GM10266 (cell line): ENCODE measurements around the gene IFNA8.

Experiments
- DNase-seq: peaks from one replicate; pipeline ENCODE4 v3.0.0; 2012; ENCODE audit errors: extremely low spot score
- TF ChIP-seq, protein P1 (sequence below): IDR thresholded peaks from 2 replicates; pipeline ENCODE4 v1.5.1; 2012; ENCODE audit warnings: mild to moderate bottlenecking, low read depth; ENCODE audit not compliant: control insufficient read depth, insufficient read depth; ENCODE audit errors: missing control alignments

The IFNA8 gene

DNA sequence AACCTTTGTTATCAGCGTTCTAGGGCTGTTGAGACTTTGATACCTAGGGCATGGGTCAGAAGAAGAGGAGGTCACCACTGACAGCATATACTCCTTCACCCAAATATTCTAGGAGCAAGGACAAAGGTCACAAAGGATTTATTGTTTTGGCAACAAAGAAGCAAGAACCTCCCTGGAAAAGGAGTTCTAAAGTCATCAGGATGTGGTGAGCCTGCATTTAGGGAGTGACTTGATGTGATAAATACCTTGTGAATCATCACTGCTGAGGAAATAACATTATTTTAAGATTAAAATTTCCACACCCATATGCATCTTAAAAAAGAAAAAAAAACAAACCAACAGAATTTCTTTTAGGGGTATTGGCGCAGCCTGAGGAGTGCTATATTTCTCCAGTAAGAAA, 45.2 kb downstream of the IFNA8 start:
- no peak for DNase-seq
- TF ChIP-seq, protein P1, sequence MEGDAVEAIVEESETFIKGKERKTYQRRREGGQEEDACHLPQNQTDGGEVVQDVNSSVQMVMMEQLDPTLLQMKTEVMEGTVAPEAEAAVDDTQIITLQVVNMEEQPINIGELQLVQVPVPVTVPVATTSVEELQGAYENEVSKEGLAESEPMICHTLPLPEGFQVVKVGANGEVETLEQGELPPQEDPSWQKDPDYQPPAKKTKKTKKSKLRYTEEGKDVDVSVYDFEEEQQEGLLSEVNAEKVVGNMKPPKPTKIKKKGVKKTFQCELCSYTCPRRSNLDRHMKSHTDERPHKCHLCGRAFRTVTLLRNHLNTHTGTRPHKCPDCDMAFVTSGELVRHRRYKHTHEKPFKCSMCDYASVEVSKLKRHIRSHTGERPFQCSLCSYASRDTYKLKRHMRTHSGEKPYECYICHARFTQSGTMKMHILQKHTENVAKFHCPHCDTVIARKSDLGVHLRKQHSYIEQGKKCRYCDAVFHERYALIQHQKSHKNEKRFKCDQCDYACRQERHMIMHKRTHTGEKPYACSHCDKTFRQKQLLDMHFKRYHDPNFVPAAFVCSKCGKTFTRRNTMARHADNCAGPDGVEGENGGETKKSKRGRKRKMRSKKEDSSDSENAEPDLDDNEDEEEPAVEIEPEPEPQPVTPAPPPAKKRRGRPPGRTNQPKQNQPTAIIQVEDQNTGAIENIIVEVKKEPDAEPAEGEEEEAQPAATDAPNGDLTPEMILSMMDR, result no peak

DNA sequence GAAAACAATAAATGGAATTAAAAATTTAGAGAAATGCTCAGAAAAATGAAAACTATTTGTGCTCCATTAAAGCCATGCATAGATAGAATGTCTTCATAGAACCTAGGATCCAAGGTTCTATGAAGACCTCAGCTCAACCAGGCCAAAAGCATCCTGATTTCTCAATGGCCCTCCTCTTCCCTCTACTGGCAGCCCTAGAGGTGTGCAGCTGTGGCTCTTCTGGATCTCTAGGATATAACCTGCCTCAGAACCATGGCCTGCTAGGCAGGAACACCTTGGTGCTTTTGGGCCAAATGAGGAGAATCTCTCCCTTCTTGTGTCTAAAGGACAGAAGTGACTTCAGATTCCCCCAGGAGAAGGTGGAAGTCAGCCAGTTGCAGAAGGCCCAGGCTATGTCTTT, 46.4 kb downstream of the IFNA8 start:
- peak; percentile 20 for DNase-seq

More for the DNA sequence above, 46.4 kb downstream of the IFNA8 start:
- TF ChIP-seq, protein P1, result peak; percentile 74
